ENCODE data around the gene E2F3.

The E2F3 gene

GRCh38 chr6:20401205-20402091 is at the start of gene E2F3:
Gene E2F3, plus strand, starts transcription at chr6:20401879. Its CDS starts 354 bp downstream, at chr6:20402233.
- DNase-seq, result peak; percentile 69 to 100 (median 98)

- DNase-seq, result no peak
Observed at GRCh38 chr6:20352346-20352745, 49.3 kb upstream of the E2F3 start.

GRCh38 chr6:20353134-20353533 is 48.5 kb upstream of the E2F3 start:
- no peak for DNase-seq

- no peak for DNase-seq
Observed at GRCh38 chr6:20354366-20354765, 47.3 kb upstream of the E2F3 start.

DNA sequence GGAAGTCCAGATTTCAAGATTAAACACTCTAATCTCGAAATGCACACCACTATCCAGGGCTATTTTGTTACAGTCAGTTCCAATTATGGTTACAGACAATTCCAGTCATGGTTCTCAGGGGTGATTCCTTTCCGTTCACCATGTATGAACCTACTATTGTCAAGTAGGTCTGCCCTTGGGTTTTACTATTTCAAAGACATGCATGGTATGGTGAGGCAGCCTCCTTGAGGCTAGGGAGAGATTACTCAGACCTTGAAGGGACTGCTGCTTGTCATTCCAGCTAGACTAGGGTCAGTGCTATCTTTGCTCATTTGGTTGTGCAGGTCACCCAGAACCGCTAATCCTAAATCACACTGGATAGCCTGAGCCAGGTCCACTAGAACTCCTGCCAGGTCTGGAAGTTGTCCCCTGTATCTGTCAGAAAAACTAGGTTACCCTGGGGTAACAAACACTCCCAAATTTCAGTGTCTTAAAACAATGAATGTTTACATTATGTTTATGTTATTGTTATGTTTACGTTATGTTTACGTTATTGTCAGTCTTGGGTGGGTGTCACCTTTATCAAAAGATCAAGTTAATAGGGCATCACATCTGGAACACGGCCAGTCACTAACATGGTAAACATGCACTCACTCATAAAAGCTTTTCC is 41.1 kb upstream of the E2F3 start:
- no peak for DNase-seq

DNA sequence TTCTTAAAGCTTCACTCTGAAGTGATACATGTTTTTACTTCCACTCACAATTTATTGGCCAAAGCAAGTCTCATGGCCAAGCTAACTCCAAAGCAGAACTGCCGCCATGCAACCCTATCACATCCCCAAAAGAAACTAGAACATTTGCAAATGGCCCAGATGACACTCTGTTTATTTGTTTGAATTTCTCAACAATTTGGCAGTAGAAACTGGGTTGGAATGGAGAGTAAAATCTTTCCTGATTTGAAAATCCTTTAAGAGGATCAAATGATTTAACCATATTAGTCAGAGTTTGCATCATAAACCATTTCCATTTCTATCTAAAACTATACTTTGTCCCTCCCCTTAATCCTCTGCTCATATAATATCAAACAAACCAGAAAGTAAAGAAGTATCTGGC is 39.1 kb upstream of the E2F3 start:
- DNase-seq, result no peak

- no peak for DNase-seq
Observed at GRCh38 chr6:20364327-20364726, 37.4 kb upstream of the E2F3 start.

GRCh38 chr6:20365456-20365855 is 36.2 kb upstream of the E2F3 start:
- DNase-seq, result no peak

DNA sequence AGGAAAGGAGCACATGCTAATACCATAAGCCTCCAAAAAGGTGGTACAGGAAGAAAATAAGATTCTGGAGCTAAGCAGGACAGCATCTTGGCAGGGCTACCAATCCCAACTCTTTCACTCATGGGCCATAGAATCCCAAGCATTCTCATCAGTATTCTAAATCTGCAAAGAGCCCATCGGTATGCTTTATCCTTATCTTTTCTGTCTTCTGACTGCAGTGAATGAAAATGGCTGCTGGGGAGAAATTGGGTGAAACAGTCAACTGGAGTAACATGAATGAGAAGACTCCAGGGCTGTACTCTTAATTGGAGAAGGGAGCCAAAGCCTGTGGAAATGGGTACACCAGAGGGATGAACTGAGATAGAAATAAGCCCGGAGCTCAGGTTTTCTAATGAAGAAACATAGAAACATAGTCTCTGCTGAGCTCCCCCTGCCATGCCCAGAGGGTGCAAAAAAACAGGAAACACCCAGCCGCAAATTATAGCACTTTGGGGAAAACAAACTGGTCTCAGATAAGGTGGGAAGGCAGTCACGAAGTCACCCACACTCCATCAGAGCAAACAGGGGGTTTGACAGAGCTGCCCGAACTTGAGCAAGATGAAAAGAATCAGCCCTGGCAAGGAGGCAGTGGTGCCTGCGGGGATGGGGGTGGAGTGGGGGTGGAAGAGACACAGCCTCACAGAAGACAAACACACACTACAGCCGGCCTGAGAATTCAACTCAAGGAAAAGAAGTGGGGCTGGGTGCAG is 35.4 kb upstream of the E2F3 start:
- peak in 1 of 51 donors; percentile 9 for DNase-seq

DNA sequence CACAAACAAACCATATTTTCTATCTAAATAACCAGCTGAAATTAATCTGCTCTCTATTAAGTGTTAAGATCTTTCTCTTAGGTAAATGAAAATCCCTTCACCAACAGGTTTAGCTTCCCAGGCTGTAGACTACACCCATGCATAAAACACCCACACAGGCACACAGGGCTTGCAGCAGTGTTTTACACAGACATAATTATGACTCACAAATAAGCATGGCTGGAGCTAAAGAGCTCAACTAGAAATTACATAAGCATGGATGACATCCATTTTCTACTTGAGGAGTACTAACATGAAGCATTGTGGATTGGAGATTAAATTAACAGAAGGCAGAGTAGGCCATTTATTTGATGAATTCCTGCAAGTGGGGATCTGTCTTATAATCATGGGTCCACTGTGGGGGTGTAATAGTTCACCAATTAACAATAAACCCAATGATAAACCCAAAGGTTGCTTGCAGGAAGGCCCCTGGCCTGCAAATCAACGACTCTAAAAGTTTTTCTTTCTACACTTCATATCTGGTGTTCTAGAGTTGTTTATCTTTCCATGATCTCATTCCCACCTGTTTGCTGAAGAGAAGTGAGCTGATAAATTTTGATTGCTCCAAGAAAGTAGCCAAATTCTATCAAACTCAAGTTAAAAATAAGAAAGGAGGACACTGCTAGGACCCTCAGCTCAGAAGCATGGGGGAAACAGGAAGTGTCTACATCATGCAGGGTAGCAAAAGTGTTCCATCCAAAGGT is 33.8 kb upstream of the E2F3 start:
- peak in 2 of 51 donors; percentile 1 to 12 for DNase-seq

DNA sequence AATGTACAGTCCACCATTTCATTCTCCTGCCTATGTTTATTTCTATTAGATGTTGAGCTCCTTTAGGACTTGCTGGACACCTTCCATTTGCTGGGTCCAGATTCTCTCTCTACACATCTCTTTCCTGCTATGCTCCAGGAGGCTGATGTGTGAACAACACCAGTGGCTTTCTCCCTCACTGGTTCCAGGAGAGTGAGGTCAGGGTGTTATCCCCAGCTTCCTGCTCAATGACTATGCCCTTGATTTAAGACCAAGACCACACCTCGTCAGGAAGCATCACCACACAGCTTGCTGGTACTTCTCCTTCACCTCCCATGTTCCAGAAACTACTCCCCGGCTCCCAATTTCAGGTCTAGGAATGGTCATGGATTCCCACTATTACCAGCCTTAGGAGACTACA is 31.3 kb upstream of the E2F3 start:
- no peak for DNase-seq

DNA sequence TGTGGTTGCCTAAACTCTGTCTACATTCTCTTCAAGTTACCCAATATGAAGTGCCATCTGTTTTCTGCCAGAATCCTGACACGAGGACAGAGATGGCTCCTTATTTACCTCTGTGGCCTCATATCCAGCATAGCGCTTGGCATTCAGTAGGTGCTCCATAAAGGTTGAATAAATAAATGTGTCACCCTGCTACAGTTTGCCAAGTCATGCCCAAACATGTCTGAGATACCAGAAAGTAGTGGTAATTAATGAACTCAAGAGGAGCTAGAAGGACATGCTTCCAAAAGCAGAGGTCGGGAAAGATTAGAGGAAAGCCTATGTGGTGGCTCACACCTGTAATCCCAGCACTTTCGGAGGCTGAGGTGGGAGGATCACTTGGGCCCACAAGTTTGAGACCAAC is 30.9 kb upstream of the E2F3 start:
- DNase-seq, result no peak

GRCh38 chr6:20375436-20375835 is 26.2 kb upstream of the E2F3 start:
- no peak for DNase-seq

DNA sequence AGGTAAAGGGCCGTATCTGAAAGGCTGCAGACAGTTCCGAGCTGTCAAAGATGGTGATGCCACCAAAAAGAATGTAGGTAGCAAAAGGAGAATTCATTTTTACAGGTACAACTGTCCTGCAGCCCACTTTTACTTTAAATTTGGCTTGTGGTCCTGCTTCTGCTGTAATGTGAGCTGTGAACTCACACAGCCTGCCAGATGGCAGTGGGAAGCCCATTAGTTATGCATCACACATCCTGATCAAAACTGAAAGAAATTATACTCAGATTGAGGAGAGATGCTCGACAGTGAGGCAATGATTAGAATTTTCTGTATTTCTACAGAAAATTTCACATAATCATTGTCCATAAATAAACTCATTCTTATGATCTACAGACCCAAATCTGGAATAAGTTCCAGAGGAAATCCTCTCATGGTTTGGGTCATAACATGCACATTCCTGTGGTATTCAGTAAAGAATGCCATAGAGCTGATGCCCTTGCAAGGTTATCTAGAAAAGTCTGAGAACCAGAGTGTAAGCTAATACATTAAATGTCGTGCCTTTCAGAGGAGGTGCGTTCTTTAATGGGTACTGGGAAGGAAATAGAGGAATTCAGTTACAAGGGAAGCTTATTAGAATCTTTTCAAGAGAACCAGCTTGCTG is 23.9 kb upstream of the E2F3 start:
- peak in 1 of 51 donors; percentile 1 for DNase-seq

DNA sequence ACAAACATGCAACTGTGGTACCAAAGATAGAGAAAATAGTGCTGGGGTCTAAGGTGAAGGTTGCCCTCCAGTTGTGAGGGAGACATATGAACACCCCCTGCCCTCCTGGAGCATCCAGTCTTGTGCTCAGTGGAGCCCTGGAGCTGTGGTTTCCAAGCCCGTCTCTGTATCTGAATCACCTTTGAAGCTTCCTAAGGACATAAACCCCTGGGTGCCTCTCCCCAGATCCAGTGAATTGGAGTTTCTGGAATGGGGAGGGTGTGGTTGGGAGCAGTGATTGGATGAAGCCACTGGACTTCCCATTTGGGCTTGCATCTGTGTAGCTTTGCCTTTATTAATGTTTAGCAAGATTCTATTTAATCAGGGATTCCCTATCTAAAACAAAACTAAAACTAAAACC is 22.4 kb upstream of the E2F3 start:
- no peak for DNase-seq

DNA sequence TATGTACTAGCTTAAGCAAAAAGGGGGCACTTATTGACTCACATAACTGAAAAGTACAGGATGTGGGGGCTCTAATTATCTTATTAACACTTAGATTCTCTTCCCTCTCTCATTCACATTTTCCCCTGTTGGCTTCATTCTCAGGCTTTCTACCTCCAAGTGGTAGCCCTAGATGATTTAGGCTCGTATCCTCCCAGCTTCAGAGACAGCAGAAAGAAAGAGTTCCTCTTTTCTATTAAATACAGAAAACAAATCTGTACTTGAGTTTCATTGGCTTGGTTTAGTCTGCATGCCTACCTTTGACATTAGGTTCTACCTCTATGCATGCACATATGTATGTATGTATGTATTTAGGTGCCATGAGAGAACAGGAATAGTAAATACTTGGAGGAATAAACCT is 15.5 kb upstream of the E2F3 start:
- DNase-seq, result no peak

GRCh38 chr6:20389066-20389465 is 12.6 kb upstream of the E2F3 start:
- DNase-seq, result no peak

GRCh38 chr6:20393297-20393696 is 8.4 kb upstream of the E2F3 start:
- DNase-seq, result no peak

GRCh38 chr6:20399518-20399917 is 2.2 kb upstream of the E2F3 start:
- DNase-seq, result no peak

DNA sequence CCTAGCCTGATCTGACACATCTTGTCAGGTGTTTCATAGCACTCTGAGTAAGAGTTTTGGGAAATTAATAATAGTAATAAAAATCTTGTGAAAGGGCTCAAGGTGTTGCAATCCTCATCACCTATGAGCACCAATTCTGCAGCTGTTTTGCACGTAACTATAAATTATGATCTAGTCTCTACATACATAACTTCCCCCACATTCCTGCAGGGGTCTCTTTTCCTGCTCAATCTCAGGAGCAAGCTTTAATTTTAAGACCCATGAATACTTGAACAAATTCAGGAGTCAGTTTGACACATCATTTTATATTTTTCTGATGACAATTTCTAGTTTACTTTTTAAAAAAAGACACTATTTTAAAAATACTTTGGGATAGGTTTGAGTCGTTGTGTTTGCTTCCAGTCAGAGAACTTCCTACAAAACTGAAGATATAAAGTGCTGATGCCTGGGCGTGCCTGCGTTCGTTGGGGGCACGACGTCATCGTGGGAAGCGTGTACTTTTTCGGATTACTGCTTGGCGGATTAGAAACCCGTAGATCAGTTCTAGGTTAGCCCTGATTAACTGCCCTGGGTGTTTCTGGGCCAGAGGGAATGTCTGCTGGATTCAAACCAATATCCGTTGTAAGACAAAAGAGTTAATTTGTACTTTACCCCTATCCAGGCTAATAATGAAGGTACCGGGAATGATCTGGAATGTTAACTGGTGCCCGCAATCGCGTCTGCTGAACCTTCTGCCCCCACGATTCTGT is 1.0 kb upstream of the E2F3 start:
- peak in 6 of 51 donors; percentile 6 to 46 (median 18) for DNase-seq

- peak in 4 of 51 donors; percentile 21 to 59 (median 43) for DNase-seq
Observed at GRCh38 chr6:20402092-20402341, 338 bp downstream of the E2F3 start.

Measured in hypothalamus (tissue), 51 donors.